ENCODE measurements around the gene ROR1.

Gene ROR1

GRCh38 chr1:63904826-63905225 lies 131.0 kb downstream of the ROR1 start:
- in situ Hi-C loops (cut with MboI; ENCODE audit: low sequenced_read_pairs), result no loop called here

GRCh38 chr1:63906047-63906704 lies 132.4 kb downstream of the ROR1 start:
- in situ Hi-C loops (cut with MboI; ENCODE audit: low sequenced_read_pairs), result no loop called here

- in situ Hi-C loops (cut with MboI; ENCODE audit: low sequenced_read_pairs), result no loop called here
These were observed 133.2 kb downstream of the ROR1 start for GRCh38 chr1:63907051-63907450.

GRCh38 chr1:63908016-63908415 lies 134.2 kb downstream of the ROR1 start:
- in situ Hi-C loops (cut with MboI; ENCODE audit: low sequenced_read_pairs), result no loop called here

- in situ Hi-C loops (cut with MboI; ENCODE audit: low sequenced_read_pairs), result no loop called here
These were observed 135.7 kb downstream of the ROR1 start for GRCh38 chr1:63909526-63909925.

GRCh38 chr1:63911049-63911448 lies 137.2 kb downstream of the ROR1 start:
- in situ Hi-C loops (cut with MboI; ENCODE audit: low sequenced_read_pairs), result no loop called here

GRCh38 chr1:63912643-63913042 lies 138.8 kb downstream of the ROR1 start:
- in situ Hi-C loops (cut with MboI; ENCODE audit: low sequenced_read_pairs), result no loop called here

- in situ Hi-C loops (cut with MboI; ENCODE audit: low sequenced_read_pairs), result no loop called here
These were observed 139.7 kb downstream of the ROR1 start for GRCh38 chr1:63913533-63913932.

- in situ Hi-C loops (cut with MboI; ENCODE audit: low sequenced_read_pairs), result no loop called here
These were observed 140.4 kb downstream of the ROR1 start for GRCh38 chr1:63914241-63914640.

GRCh38 chr1:63914706-63915105 lies 140.9 kb downstream of the ROR1 start:
- in situ Hi-C loops (cut with MboI; ENCODE audit: low sequenced_read_pairs), result no loop called here

GRCh38 chr1:63915121-63915520 lies 141.3 kb downstream of the ROR1 start:
- in situ Hi-C loops (cut with MboI; ENCODE audit: low sequenced_read_pairs), result no loop called here

- in situ Hi-C loops (cut with MboI; ENCODE audit: low sequenced_read_pairs), result no loop called here
These were observed 142.9 kb downstream of the ROR1 start for GRCh38 chr1:63916485-63917360.

GRCh38 chr1:63917571-63918417 lies 144.0 kb downstream of the ROR1 start:
- in situ Hi-C loops (cut with MboI; ENCODE audit: low sequenced_read_pairs), result no loop called here

GRCh38 chr1:63918418-63918945 lies 144.7 kb downstream of the ROR1 start:
- in situ Hi-C loops (cut with MboI; ENCODE audit: low sequenced_read_pairs), result no loop called here

GRCh38 chr1:63920154-63921117 lies 146.6 kb downstream of the ROR1 start:
- in situ Hi-C loops (cut with MboI; ENCODE audit: low sequenced_read_pairs), result no loop called here

- in situ Hi-C loops (cut with MboI; ENCODE audit: low sequenced_read_pairs), result no loop called here
These were observed 147.5 kb downstream of the ROR1 start for GRCh38 chr1:63921359-63921758.

- in situ Hi-C loops (cut with MboI; ENCODE audit: low sequenced_read_pairs), result no loop called here
These were observed 148.0 kb downstream of the ROR1 start for GRCh38 chr1:63921802-63922201.

- in situ Hi-C loops (cut with MboI; ENCODE audit: low sequenced_read_pairs), result no loop called here
These were observed 149.0 kb downstream of the ROR1 start for GRCh38 chr1:63922848-63923247.

- in situ Hi-C loops (cut with MboI; ENCODE audit: low sequenced_read_pairs), result no loop called here
These were observed 149.5 kb downstream of the ROR1 start for GRCh38 chr1:63923302-63923701.

- in situ Hi-C loops (cut with MboI; ENCODE audit: low sequenced_read_pairs), result no loop called here
These were observed 150.8 kb downstream of the ROR1 start for GRCh38 chr1:63924600-63924999.
